Superior temporal gyrus (tissue), 1 donor: ENCODE data around the gene ZKSCAN5.
"Not testable (repeated sequence)": the region's sequence is repeated elsewhere in the genome, so short reads cannot be mapped to it uniquely, and the experiment has no call there.

Experiments used
- DNase-seq: peaks from one replicate; pipeline ENCODE4 v3.0.0-alpha.2; 2016; ENCODE audit errors: extremely low spot score

ZKSCAN5 gene

DNA sequence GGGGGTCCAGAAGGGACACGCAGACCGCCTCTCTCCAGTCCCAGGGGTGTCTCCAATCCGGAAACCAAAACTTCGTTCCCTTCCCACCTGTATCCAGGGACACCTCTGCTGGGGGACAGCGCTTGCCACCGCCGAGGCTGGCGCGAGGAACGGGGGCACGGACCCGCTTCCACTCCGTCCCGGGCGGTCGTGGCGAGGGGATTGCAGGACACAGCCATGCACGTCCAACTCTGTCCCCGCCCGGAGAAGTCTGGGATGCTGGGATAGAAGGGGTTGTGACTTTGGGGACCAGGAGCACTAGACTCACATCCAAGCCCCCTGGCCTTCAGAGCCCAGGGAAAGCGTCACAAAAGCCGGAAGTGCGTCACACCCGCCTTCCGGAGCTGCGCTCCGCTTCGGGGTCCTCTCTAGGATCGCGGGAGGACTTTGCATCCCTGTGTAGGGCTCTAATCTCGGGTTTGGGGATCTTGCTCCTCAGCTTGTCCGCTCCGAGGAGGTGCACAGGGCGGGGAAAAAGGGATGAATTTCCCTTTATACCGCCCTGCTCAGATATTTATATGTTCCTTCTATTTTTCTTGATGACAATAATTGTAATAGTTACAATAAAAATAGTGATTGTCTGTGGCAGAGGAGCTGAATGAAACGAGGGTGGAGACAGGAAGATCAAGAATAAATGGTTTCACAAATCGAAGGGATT lies 47.5 kb downstream of the ZKSCAN5 start, which contains the start of gene FAM200A:
Gene FAM200A (minus strand): TSS at position 348 of the 697 bp plus-strand sequence. CDS start 3,707 bp downstream, outside the sequence.
- peak; percentile 98 for DNase-seq

GRCh38 chr7:99553039-99553438 lies 48.6 kb downstream of the ZKSCAN5 start:
- no peak for DNase-seq

DNA sequence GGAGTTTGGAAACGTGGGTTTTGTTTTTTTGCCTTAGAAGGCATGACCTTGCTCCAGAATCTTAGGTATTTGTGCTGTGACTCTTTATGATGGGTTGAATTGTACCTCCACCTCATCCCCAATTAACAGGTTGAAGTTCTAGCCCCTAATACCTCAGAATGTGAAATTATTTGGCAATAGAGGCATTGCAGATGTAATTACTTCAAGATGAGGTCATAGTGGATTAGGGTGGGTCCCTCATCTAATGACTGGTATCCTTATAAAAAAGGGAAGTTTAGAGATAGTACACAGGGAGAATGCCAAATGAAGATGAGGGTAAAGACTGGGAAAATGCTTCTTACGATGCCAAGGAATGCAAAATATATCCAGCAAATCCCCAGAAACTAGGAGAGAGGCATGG lies 50.5 kb downstream of the ZKSCAN5 start:
- DNase-seq, result no peak

GRCh38 chr7:99557196-99557607 lies 52.7 kb downstream of the ZKSCAN5 start:
- DNase-seq, result no peak

- DNase-seq, result no peak
Measured at GRCh38 chr7:99557940-99558305, 53.5 kb downstream of the ZKSCAN5 start.

DNA sequence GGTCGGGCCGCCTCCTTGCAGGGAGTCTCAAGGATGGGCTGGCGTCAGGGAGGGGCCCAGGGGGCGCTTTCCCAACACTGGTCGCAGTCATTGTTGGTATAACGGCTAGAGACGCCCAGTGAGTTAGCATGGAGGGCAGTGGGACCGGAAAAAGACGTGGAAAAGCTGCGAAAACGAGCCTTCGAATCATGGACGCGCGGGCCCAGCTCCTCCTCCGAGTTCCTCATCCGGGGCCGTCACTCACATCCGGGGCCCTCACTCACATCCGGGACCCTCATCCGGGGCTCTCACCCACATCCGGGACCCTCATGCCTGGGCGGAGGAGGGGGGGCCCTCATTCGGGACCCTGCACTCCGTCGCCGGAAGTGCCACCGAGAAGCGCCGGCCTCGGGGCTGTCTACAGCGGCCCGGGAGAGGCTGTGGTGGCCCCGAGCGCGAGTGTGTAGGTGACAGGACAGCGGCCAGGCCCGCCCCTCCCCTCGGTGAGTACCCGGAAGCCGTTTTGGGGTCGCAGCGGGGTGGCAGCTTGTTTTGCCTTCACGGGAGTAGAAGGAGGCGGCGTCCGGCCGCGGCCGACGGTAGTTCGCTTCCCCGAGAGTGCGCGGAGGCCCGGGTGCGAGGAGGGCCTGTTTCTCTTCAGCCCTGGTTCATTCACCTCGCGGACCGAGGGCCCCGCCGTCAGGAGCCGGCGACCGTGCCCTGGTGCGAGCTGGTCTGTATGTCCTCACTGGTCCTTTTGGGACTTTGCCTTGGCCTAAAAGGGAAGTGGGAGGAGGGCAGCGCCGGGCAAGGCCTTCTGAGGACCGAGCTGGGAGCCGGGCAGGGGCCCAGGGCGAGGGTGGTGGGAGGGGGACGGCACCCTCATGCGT lies 54.1 kb downstream of the ZKSCAN5 start, which contains the start of gene ZNF655:
Gene ZNF655 (plus strand): TSS at position 337 of the 869 bp plus-strand sequence. CDS start 1,918 bp downstream, outside the sequence.
- DNase-seq, result peak; percentile 88

GRCh38 chr7:99559175-99559915 lies 54.9 kb downstream of the ZKSCAN5 start:
- no peak for DNase-seq

- DNase-seq, result no peak
Measured at GRCh38 chr7:99560834-99561736, 56.6 kb downstream of the ZKSCAN5 start.

DNA sequence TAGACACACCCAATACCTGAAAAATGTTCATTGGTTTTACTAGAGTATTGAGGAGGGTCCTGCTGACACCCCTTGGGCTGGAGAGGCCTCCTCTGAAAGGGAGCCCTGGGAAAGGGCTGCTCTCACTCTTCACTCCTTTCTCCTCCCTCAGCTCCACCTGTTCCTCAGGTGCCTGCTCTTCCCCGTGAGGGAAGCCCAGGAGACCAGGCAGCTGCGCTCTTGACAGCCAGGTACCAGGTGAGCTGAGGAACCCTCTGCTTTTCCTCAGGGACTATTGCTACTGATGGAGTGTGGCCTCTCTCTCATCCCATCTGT lies 57.2 kb downstream of the ZKSCAN5 start:
- DNase-seq, result no peak

GRCh38 chr7:99562114-99562784 lies 57.8 kb downstream of the ZKSCAN5 start:
- no peak for DNase-seq

DNA sequence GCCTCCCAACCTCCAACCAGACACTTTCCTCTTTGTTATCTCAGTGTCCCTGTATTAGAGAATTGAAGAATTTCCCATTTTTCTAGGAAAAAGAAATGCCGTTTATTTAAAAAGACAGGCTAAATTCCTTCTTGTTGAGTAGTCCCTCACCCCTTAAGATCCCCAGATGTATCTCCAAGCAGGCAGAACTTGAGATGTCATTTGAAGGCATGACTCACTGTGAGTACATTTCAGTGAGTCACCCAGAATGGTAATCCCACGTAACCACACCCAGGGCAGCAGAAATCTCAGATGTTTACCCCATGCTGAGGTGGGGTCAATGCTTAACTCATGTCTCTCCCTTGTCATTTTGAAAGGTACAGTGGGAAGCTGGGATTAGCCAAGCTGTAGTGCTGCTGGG lies 58.4 kb downstream of the ZKSCAN5 start:
- DNase-seq, result peak; percentile 18

DNA sequence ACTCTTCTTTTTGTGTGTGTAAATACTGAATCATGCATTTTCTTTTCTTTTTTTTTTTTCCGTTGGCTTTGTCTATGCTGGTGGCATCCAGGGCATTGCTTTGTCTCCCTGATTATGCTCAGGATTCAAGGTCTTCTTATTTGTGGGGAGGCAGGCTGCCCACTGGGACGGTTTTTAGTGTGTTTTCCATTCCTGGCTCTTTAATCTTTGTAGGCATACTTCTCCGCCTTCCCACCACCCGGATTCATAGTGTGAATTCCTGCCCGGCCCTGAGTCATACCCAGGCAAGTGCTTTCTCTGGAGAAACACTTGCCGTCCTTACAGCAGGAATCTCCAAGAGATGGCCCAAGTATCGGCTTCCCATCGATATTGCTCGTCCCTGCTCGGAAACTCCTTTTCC lies 59.2 kb downstream of the ZKSCAN5 start:
- no peak for DNase-seq

DNA sequence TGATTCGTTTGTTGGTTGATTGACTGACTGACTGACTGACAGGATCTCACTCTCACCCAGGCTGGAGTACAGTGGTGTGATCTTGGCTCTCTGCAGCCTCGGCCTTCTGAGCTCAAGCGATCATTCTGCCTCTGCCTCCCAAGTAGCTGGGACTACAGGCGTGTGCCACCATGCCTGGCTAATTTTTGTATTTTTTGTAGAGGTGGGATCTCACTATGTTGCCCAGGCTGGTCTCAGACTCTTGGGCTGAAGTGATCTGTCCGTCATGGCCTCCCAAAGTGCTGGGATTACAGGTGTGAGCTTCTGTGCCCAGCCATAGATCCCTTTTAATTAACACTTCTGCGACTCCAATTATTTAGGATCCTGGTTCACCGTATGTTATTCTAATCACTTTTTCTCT lies 64.3 kb downstream of the ZKSCAN5 start:
- not testable (repeated sequence) for DNase-seq

GRCh38 chr7:99571768-99572167 lies 67.3 kb downstream of the ZKSCAN5 start:
- DNase-seq, result no peak

- no peak for DNase-seq
Measured at GRCh38 chr7:99573257-99573656, 68.8 kb downstream of the ZKSCAN5 start.

GRCh38 chr7:99576251-99576650 lies 71.8 kb downstream of the ZKSCAN5 start:
- no peak for DNase-seq

DNA sequence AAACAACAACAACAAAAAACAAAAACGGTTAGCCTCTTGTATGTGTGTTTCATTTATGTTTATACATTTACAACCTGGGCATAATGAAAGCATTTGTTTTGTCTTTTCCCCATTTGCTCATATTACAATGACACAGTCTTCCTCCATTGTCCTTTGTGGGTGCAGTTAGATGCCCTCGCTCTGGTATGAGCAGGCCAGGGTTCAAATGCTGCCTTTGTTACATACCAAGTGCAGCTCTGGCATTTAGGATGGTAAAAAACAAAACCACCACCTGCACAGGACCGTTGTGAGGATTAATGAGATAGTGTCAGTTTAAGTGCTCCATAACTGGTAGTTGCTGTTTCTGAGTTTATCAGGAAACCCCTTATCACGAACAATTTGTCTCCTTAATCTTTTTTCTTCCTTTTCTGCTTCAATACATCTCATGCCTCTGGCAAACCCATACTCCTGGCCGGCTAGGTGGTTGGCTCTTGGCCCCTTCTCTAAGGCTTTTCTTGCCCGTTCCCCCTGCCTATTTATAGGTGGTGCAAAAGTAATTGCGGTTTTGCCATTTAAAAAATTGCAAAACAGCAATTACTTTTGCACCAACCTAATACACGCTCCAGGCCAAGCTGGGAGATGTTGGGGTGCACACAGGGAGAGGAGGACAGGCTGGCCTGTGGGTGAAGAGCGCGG lies 75.0 kb downstream of the ZKSCAN5 start:
- peak; percentile 41 for DNase-seq

- peak; percentile 39 for DNase-seq
Measured at GRCh38 chr7:99579956-99580777, 75.7 kb downstream of the ZKSCAN5 start.

DNA sequence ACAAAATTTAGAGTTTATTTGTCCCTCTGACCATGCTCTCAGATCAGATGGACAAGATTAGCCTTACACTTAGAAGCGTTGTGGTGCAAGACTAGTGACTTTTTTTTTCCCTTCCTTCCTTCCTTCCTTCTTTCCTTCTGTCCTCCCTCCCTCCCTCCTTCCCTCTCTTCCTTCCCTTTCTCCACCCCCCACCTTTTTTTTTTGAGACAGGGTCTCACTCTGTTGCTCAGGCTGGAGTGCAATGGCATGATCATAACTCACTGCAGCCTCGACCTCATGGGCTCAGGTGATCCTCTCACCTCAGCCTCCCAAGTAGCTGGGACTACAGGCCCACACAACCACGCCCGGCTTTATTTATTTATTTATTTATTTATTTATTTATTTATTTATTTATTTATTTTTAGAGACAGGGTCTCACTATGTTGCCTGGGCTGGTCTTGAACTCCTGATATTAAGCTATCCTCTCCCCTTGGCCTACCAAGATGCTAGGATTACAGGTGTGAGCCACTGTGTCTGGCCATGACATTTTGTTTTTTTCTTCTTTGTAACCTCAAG lies 76.4 kb downstream of the ZKSCAN5 start:
- DNase-seq, result not testable (repeated sequence)
